Activated naive CD4-positive, alpha-beta T cell treated with anti-CD3 and anti-CD28 coated beads, Interleukin-2, amount 50 U/mL, for 24 hours (primary cell): ENCODE measurements around the gene MEA1.
A peak's percentile ranks its signal among the peaks of the same experiment; 100 is the strongest.

ENCODE experiments used
- H3K27ac Mint-ChIP-seq: one replicate; pipeline ENCODE4 v1.8.0; 2021; ENCODE audit warnings: mild to moderate bottlenecking, mixed read lengths
- H3K27me3 Mint-ChIP-seq: one replicate; pipeline ENCODE4 v1.8.0; 2021; ENCODE audit warnings: mixed read lengths
- H3K36me3 Mint-ChIP-seq: one replicate; pipeline ENCODE4 v1.8.0; 2021; ENCODE audit warnings: mixed read lengths
- H3K4me1 Mint-ChIP-seq: one replicate; pipeline ENCODE4 v1.8.0; 2021; ENCODE audit warnings: mixed read lengths
- H3K4me3 Mint-ChIP-seq: one replicate; pipeline ENCODE4 v1.8.0; 2021; ENCODE audit warnings: mild to moderate bottlenecking, mixed read lengths
- H3K9me3 Mint-ChIP-seq: one replicate; pipeline ENCODE4 v1.8.0; 2021; ENCODE audit warnings: mixed read lengths

MEA1 gene

GRCh38 chr6:42971746-42972327 lies 41.9 kb downstream of the MEA1 start:
- Mint-ChIP-seq H3K36me3 (peaks cover 1% of the 10 kb centered on the region), H3K4me1 (peaks cover 35% of the 10 kb centered on the region), H3K27ac (no peak overlapping the region), H3K4me3 (no peak overlapping the region), H3K9me3 (no peaks in the 10 kb centered on the region), H3K27me3 (no peaks in the 10 kb centered on the region)

- Mint-ChIP-seq H3K27ac (no peak overlapping the region), H3K36me3 (no peaks in the 10 kb centered on the region), H3K27me3 (no peaks in the 10 kb centered on the region), H3K4me3 (no peak overlapping the region), H3K9me3 (no peaks in the 10 kb centered on the region), H3K4me1 (peaks cover 28% of the 10 kb centered on the region)
Measured at GRCh38 chr6:42970871-42971612, 42.7 kb downstream of the MEA1 start.

- Mint-ChIP-seq H3K27ac (no peak overlapping the region), H3K4me1 (peaks cover 20% of the 10 kb centered on the region), H3K36me3 (peaks cover 4% of the 10 kb centered on the region), H3K9me3 (no peaks in the 10 kb centered on the region), H3K4me3 (no peak overlapping the region), H3K27me3 (no peaks in the 10 kb centered on the region)
Measured at GRCh38 chr6:42969934-42970333, 43.8 kb downstream of the MEA1 start.

GRCh38 chr6:42969431-42969830 lies 44.3 kb downstream of the MEA1 start:
- no peak overlapping the region for H3K4me3 Mint-ChIP-seq

GRCh38 chr6:42968783-42969182 lies 45.0 kb downstream of the MEA1 start:
- Mint-ChIP-seq H3K9me3 (no peaks in the 10 kb centered on the region), H3K36me3 (peaks cover 8% of the 10 kb centered on the region), H3K4me3 (no peak overlapping the region), H3K27ac (no peak overlapping the region), H3K4me1 (peaks cover 12% of the 10 kb centered on the region), H3K27me3 (no peaks in the 10 kb centered on the region)

More at GRCh38 chr6:42969431-42969830, 44.3 kb downstream of the MEA1 start:
- Mint-ChIP-seq H3K9me3 (no peaks in the 10 kb centered on the region), H3K4me1 (peaks cover 15% of the 10 kb centered on the region), H3K36me3 (peaks cover 8% of the 10 kb centered on the region), H3K27me3 (no peaks in the 10 kb centered on the region), H3K27ac (no peak overlapping the region)

- Mint-ChIP-seq H3K4me3 (no peak overlapping the region), H3K9me3 (no peaks in the 10 kb centered on the region), H3K36me3 (peaks cover 8% of the 10 kb centered on the region), H3K27me3 (no peaks in the 10 kb centered on the region), H3K27ac (no peak overlapping the region), H3K4me1 (peaks cover 12% of the 10 kb centered on the region)
Measured at GRCh38 chr6:42968126-42968701, 45.5 kb downstream of the MEA1 start.

GRCh38 chr6:42967228-42967627 lies 46.5 kb downstream of the MEA1 start:
- Mint-ChIP-seq H3K4me3 (no peak overlapping the region), H3K4me1 (peaks cover 12% of the 10 kb centered on the region), H3K9me3 (no peaks in the 10 kb centered on the region), H3K27ac (no peak overlapping the region), H3K36me3 (peaks cover 8% of the 10 kb centered on the region), H3K27me3 (no peaks in the 10 kb centered on the region)

GRCh38 chr6:42966571-42966970 lies 47.2 kb downstream of the MEA1 start:
- H3K27me3 Mint-ChIP-seq: no peaks in the 10 kb centered on the region
- H3K4me3 Mint-ChIP-seq: no peak overlapping the region
- H3K9me3 Mint-ChIP-seq: no peaks in the 10 kb centered on the region
- H3K36me3 Mint-ChIP-seq: peaks cover 8% of the 10 kb centered on the region
- no peak overlapping the region for H3K27ac Mint-ChIP-seq
- peaks cover 13% of the 10 kb centered on the region for H3K4me1 Mint-ChIP-seq

- H3K36me3 Mint-ChIP-seq: peaks cover 8% of the 10 kb centered on the region
- H3K9me3 Mint-ChIP-seq: no peaks in the 10 kb centered on the region
- no peak overlapping the region for H3K27ac Mint-ChIP-seq
- H3K4me1 Mint-ChIP-seq: peaks cover 17% of the 10 kb centered on the region
- no peaks in the 10 kb centered on the region for H3K27me3 Mint-ChIP-seq
- H3K4me3 Mint-ChIP-seq: no peak overlapping the region
Measured at GRCh38 chr6:42963855-42964605, 49.7 kb downstream of the MEA1 start.

- Mint-ChIP-seq H3K9me3 (no peaks in the 10 kb centered on the region), H3K4me1 (peaks cover 17% of the 10 kb centered on the region), H3K27me3 (no peaks in the 10 kb centered on the region), H3K36me3 (peaks cover 8% of the 10 kb centered on the region), H3K27ac (no peak overlapping the region), H3K4me3 (no peak overlapping the region)
Measured at GRCh38 chr6:42963179-42963854, 50.4 kb downstream of the MEA1 start.

GRCh38 chr6:42962502-42963178 lies 51.1 kb downstream of the MEA1 start:
- peak overlapping the region; percentile 36 for H3K4me3 Mint-ChIP-seq
- H3K27me3 Mint-ChIP-seq: no peaks in the 10 kb centered on the region
- H3K36me3 Mint-ChIP-seq: peaks cover 8% of the 10 kb centered on the region
- H3K27ac Mint-ChIP-seq: no peak overlapping the region
- H3K4me1 Mint-ChIP-seq: peaks cover 17% of the 10 kb centered on the region
- H3K9me3 Mint-ChIP-seq: no peaks in the 10 kb centered on the region

- H3K4me3 Mint-ChIP-seq: peak overlapping the region; percentile 36
- H3K36me3 Mint-ChIP-seq: peaks cover 8% of the 10 kb centered on the region
- H3K27ac Mint-ChIP-seq: no peak overlapping the region
- H3K4me1 Mint-ChIP-seq: peaks cover 17% of the 10 kb centered on the region
- no peaks in the 10 kb centered on the region for H3K9me3 Mint-ChIP-seq
- no peaks in the 10 kb centered on the region for H3K27me3 Mint-ChIP-seq
Measured at GRCh38 chr6:42962096-42962495, 51.6 kb downstream of the MEA1 start.
